ENCODE data around the gene NDUFA13.

GRCh38 chr19:19537075-19538048, 21.3 kb downstream of the NDUFA13 start:
- TF ChIP-seq POLR2AphosphoS5 (IDR thresholded peaks at IDR 0.05), result no peak
- TF ChIP-seq CTCF (IDR thresholded peaks at IDR 0.05), result no peak
